ENCODE results near the gene BST2.

The BST2 gene

GRCh38 chr19:17419154-17419620 lies 13.8 kb upstream of the BST2 start:
- no peak for DNase-seq

DNA sequence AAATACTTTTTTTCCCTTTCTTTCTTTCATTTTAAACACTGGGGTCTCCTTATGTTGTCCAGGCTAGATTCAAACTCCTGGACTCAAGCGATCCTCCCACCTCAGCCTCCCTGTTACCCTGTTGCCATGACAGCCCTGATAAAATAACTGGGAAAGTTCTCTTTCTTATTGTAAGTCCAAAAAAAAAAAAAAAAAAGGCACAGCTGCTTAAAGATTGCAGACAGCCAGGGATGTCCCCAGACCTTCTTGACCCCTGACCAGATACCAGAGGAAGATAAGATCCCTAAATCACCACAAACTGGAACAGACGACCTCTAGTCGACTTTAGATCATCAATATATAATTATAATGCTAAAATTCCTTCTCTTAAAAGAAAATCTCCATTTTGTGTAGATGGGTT lies 13.3 kb upstream of the BST2 start:
- no peak for DNase-seq

GRCh38 chr19:17415121-17415520 lies 9.7 kb upstream of the BST2 start:
- DNase-seq, result no peak

GRCh38 chr19:17414097-17414496 lies 8.7 kb upstream of the BST2 start:
- no peak for DNase-seq

DNA sequence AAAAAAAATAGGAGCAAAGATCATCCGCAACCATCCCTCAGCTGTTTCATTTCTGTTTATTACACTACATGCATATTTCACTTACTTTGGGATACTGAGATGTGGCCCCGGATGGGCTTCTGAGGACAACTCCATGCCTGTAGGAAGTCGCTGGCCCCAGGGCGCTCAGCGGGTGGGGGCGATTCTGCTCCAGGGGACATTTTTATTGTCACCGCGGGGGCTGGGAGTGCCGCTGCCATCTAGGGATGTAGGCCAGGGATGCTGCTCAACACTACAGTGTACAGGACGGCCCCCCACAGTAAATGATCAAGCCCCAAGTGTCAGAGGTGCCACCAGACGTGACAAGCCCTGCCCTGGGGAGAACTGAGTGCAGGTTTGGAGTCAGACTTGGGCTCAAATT lies 6.4 kb upstream of the BST2 start:
- no peak for DNase-seq

DNA sequence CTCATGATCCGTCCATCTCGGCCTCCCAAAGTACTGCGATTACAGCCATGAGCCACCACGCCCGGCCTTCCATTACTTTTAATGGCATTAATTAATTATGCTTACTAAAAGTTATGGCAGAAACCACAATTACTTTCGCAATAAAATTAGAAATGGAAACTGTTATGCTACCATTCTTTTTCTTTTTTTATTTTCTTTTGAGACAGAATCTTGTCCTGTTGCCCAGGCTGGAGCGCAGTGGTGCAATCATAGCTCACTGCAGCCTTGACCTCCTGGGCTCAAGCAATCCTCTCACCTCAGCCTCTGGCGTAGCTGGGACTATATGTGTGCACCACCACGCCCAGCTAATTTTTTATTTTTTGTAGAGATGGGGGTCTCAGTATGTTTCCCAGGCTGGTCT lies 4.6 kb upstream of the BST2 start:
- DNase-seq, result no peak

GRCh38 chr19:17406887-17407196 lies 1.4 kb upstream of the BST2 start:
- no peak for DNase-seq

GRCh38 chr19:17406046-17406886 lies 836 bp upstream of the BST2 start:
- no peak for DNase-seq

GRCh38 chr19:17404621-17405249 lies 695 bp downstream of the BST2 start:
- DNase-seq, result no peak

GRCh38 chr19:17404015-17404414 lies 1.4 kb downstream of the BST2 start:
- DNase-seq, result no peak

DNA sequence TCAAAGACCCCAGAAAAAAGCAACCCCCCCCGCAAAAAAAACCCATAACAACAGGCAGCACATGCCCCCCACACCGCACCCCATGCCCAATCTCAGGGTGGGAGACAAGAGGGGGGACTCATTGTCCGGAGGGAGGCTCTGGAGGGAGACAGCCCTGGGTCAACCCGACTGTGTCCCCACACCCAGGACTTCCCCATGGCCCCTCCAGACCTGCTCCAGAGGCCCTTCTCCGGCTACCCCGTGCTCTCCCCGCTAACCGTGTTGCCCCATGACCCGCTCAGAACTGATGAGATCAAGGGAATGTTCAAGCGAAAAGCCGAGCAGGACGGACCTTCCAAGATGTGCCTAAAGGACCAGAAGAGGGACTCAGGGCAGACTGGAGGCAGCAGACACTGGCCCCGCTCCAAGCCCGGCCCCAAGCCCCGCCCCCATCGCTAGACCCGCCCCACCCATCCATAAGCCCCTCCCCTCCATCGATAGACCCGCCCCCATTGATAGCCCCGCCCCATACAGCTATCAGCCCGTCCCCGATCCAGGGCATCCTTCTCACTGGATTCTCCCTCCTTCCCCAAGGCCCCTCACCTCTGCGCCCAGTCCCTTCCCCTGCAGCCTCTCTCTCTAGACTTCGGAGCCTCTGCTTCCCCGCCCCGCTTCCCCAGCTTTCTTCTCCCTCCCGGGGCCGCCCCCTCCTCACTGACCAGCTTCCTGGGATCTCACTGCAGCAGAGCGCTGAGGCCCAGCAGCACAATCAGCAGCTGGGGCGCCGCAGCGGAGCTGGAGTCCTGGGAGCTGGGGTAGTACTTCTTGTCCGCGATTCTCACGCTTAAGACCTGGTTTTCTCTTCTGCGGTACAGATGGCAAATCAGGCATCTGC lies 2.2 kb downstream of the BST2 start:
- DNase-seq, result no peak

- DNase-seq, result no peak
These were observed 3.8 kb downstream of the BST2 start for GRCh38 chr19:17401628-17402027.

DNA sequence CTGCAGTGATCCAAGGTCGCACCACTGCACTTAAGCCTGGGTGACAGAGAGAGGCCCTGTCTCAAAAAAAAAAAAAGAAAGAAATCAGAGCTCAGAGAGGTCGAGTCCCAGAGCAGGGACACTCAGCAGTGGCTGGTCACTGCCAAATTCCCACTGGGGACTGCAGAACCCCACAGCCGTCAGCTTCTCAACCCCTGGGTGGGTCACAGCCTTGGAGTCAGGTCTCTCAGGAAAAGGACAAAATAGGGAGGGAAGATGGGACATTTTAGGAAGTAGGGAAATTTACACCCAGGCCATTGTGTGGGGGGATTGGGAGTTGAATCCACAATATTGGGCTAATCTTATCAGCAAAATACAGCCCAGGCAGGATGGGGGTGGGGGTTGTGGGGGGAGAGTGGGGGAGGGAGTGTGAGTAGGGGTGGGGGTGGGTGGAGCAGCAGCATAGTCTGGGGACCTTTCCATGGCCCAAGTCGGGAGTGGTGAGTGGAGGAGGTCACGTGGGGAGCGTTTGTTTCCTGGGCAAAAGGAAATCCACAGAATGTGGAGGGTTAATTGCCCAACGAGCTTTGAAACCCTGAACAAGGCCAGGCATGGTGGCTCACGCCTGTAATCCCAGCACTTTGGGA lies 6.4 kb downstream of the BST2 start:
- DNase-seq, result no peak

- DNase-seq, result peak in 1 of 2 experiments; percentile 3
These were observed 10.5 kb downstream of the BST2 start for GRCh38 chr19:17394891-17395415.

GRCh38 chr19:17393914-17394313 lies 11.5 kb downstream of the BST2 start, which contains the start of gene CCDC194:
Gene CCDC194, minus strand, starts transcription at chr19:17394196. Its CDS starts 38 bp downstream, at chr19:17394158.
- DNase-seq, result no peak

- no peak for DNase-seq
These were observed 12.4 kb downstream of the BST2 start for GRCh38 chr19:17393002-17393401.

DNA sequence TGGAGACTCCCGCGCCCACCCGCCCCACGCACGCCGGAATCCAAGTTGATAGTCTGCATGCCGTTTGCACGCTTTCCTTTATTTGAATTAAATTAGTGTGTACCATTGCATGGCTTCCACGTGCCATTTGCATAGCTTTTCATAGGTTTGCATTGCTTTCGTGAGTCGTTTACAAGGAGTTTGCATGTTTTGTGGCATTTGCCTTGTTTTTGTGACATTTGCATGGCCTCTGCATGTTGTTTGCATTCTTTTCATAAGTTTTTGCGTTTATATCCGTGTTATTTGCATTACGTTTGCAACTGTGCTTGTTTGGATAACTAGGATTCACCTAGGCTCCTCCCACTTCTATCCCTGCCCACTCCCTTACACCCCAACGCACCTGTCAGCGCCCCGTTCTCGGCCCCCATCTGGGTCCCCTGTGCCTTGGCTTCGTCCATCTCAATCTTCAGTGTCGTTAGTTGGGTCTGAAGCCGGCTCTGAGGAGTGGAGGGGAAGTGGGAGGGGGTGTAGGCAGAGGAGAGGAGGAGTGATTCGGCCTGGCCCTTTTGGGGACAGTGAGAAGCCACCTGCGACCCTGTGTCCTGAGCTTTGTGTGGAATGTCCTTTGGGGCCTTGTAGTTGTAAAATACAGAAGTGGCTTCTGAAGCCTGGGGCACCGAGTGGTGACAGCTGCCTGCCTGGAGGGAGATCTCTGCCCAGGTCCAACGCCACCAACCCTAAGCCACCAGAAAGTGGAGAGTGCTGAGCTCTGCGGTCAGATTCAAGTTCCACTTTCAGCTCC lies 13.9 kb downstream of the BST2 start:
- DNase-seq, result no peak

- peak; percentile 90 to 92 for DNase-seq
These were observed 14.6 kb downstream of the BST2 start for GRCh38 chr19:17390665-17391370.

- no peak for DNase-seq
These were observed 15.3 kb downstream of the BST2 start for GRCh38 chr19:17389957-17390664.

DNA sequence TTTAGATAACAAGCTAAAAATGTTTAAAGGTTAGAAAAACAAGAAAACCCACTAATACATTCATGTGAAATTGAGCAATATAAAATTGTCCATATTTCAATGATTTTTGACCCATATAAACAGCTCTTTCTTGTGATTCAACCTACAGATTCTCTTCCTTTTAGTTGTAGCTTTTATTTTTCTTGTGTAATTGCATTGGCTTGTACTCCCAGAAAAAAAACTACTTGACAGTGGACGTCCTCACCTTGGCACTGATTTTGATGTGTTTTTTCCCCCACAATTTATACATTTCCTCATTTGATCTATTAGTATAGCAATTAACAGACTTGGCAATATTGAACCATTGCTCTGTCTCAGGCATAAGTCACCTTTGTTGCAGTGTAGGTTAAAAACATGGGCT lies 16.1 kb downstream of the BST2 start:
- DNase-seq, result no peak
